Activated naive CD8-positive, alpha-beta T cell treated with anti-CD3 and anti-CD28 coated beads, Interleukin-2, amount 50 U/mL, for 24 hours (primary cell): ENCODE results near the gene CELA2B.
A peak's percentile ranks its signal among the peaks of the same experiment; 100 is the strongest.
"Not testable (repeated sequence)": the region's sequence is repeated elsewhere in the genome, so short reads cannot be mapped to it uniquely, and the experiment has no call there.

Experiments
- ATAC-seq: fragments of 150-1000 bp; cut with Tn5 transposase; one replicate; pipeline ENCODE4 v1.10.0; 2021
- DNase-seq: peaks from one replicate; pipeline ENCODE4 v3.0.0; 2021
- H3K27ac Mint-ChIP-seq: one replicate; pipeline ENCODE4 v1.8.0; 2021; ENCODE audit warnings: mild to moderate bottlenecking, mixed read lengths
- H3K27me3 Mint-ChIP-seq: one replicate; pipeline ENCODE4 v1.8.0; 2021; ENCODE audit warnings: mixed read lengths
- H3K36me3 Mint-ChIP-seq: one replicate; pipeline ENCODE4 v1.8.0; 2021; ENCODE audit warnings: low read depth, mixed read lengths
- H3K4me1 Mint-ChIP-seq: one replicate; pipeline ENCODE4 v1.8.0; 2021; ENCODE audit warnings: mixed read lengths
- H3K4me3 Mint-ChIP-seq: one replicate; pipeline ENCODE4 v1.8.0; 2021; ENCODE audit warnings: mild to moderate bottlenecking, moderate library complexity, mixed read lengths
- H3K9me3 Mint-ChIP-seq: one replicate; pipeline ENCODE4 v1.8.0; 2021; ENCODE audit warnings: mixed read lengths

Gene CELA2B

DNA sequence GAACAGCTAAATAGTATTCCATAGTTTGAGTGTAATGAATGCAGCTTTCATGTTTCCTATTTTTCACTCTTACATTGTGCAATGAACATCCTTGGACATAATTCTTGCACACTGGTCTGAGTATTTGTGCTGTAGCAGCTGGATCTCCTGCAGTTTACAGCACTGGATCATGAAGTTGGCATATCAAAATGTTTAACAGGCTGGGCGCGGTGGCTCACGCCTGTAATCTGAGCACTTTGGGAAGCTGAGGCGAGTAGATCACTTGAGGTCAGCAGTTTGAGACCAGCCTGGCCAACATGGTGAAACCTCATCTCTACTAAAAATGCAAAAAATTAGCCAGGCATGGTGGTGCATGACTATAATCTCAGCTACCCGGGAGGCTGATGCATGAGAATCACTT, 4.8 kb upstream of the CELA2B start:
- not testable (repeated sequence) for H3K9me3 Mint-ChIP-seq, H3K27ac Mint-ChIP-seq, ATAC-seq, H3K4me1 Mint-ChIP-seq, DNase-seq, H3K36me3 Mint-ChIP-seq, H3K4me3 Mint-ChIP-seq, H3K27me3 Mint-ChIP-seq

DNA sequence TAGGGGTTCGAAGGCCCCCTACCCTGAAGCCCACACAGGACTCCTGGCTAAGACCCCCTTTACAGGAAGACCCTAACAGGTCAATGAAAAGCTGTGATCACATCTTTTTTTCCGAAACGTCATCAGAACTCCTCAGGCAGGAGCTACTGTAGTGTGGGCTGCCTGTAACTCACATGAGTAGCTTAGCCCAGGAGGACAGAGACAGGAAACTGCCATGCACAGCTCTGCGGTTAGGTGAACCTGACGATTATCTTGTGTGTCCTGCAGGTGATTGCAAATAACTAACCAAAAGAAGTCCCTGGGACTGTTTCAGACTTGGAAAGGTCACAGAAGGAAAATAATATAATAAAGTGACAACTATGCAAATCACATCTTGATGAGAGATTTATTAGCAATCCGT, 4.2 kb upstream of the CELA2B start:
- DNase-seq, result not testable (repeated sequence)

DNA sequence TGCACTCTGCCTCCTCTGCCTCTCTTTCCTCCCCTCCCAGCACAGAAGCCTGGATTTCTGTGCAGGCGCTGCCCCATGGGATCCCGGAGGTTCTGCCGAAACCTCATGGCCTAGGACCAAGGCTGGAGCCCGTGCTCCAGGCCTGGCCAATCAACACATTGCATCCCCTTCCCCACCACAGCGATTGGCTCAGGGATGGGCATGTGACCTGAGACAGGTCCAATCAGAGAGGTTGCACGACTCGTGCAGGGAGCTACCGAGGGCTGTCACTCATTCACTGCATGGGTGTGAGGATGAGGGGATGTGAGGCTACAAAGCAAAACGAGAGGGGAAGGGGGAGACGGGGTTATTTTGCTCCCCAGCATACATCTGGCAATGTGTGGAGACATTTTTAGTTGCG, 3.3 kb upstream of the CELA2B start:
- H3K36me3 Mint-ChIP-seq, result no peaks in the 10 kb centered on the region
- H3K27me3 Mint-ChIP-seq, result no peaks in the 10 kb centered on the region
- no peak for ATAC-seq
- no peaks in the 10 kb centered on the region for H3K9me3 Mint-ChIP-seq
- no peak overlapping the region for H3K4me3 Mint-ChIP-seq
- no peaks in the 10 kb centered on the region for H3K4me1 Mint-ChIP-seq
- no peak for DNase-seq
- H3K27ac Mint-ChIP-seq, result no peak overlapping the region

More for the DNA sequence above, 4.2 kb upstream of the CELA2B start:
- H3K27me3 Mint-ChIP-seq, H3K4me3 Mint-ChIP-seq, H3K27ac Mint-ChIP-seq, H3K9me3 Mint-ChIP-seq, ATAC-seq, H3K4me1 Mint-ChIP-seq, H3K36me3 Mint-ChIP-seq: not testable (repeated sequence)

DNA sequence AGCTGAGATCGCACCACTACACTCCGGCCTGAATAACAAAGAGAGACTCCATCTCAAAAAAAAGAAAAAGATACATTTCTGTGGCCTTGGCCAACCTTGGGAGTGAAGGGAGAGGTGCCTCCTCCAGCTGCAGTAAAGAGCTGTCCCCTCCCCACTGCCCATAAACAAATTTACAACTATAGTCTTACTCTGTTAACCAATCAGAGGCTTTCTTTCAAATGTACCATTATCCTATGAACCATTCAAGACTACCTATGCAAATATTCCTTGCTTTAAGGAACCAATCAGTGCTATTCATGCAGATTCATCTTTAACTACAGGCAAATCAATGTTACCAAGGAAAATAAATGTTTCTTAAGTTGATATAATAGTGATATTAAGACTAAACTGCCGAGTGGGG, 1.0 kb downstream of the CELA2B start:
- DNase-seq (no peak), ATAC-seq (no peak)
- Mint-ChIP-seq H3K9me3 (no peaks in the 10 kb centered on the region), H3K27ac (no peak overlapping the region), H3K4me1 (no peaks in the 10 kb centered on the region), H3K36me3 (no peaks in the 10 kb centered on the region), H3K27me3 (no peaks in the 10 kb centered on the region), H3K4me3 (no peak overlapping the region)

DNA sequence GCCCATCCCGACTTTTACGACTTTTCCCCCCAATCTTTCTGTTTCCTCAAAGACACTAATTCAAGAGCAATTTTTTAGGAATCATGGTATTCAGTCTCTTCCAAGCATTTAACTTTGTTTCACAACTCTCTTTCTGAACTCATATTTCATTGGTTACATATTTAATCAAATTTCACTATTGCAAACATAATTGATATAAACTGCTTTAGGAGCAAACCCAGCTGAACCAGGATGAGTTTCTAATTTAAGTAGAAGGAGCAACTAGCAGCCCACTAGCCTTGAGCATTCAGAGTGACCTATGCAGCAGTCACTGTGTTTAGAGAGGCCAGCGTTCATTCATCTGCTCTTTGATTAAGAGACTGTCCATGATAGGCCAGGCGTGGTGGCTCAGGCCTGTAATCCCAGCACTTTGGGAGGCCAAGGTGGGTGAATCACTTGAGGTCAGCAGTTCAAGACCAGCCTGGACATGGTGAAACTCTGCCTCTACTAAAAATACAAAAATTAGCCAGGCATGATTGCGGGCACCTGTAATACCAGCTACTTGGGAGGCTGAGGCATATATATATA, 1.8 kb downstream of the CELA2B start:
- H3K4me1 Mint-ChIP-seq, result no peaks in the 10 kb centered on the region
- DNase-seq (no peak), ATAC-seq (no peak)
- H3K27me3 Mint-ChIP-seq, result no peaks in the 10 kb centered on the region
- H3K27ac Mint-ChIP-seq, result no peak overlapping the region
- H3K36me3 Mint-ChIP-seq, result no peaks in the 10 kb centered on the region
- H3K4me3 Mint-ChIP-seq, result no peak overlapping the region
- H3K9me3 Mint-ChIP-seq, result no peaks in the 10 kb centered on the region

DNA sequence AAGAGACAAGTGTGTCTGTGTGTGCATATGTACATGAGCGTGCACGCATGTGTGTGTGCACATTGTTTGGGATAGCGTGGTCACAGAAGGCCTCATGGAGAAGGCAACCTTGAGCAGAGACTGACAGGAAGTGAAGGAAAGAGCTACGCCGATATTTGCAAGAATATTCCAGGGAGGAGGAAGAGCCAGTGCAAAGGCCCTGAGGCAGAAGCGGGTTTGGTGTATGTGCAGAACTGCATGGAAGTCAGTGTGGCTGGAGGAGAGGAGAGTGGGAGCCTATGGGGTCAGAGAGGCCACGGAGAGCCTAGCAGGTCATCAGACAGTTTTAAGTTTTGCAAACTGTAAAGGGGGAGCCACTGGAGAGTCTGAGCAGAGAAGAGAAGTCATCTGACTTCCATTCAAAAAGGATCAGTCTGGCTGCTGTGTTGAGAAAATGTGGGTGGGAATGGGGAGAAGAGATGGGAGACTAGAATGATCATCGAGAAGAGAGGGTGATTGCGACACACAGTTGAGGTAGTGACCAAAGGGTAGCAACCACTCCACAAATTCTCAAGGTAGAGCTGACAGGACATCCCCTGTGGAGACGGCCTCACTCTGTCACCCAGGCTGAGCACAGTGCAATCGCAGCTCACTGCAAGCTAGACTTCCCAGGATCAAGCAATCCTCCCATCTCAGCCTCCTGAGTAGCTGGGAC, 3.9 kb downstream of the CELA2B start:
- Mint-ChIP-seq H3K36me3 (no peaks in the 10 kb centered on the region), H3K4me3 (no peak overlapping the region), H3K27ac (no peak overlapping the region), H3K9me3 (no peaks in the 10 kb centered on the region), H3K27me3 (no peaks in the 10 kb centered on the region), H3K4me1 (no peaks in the 10 kb centered on the region)
- ATAC-seq (no peak), DNase-seq (no peak)

DNA sequence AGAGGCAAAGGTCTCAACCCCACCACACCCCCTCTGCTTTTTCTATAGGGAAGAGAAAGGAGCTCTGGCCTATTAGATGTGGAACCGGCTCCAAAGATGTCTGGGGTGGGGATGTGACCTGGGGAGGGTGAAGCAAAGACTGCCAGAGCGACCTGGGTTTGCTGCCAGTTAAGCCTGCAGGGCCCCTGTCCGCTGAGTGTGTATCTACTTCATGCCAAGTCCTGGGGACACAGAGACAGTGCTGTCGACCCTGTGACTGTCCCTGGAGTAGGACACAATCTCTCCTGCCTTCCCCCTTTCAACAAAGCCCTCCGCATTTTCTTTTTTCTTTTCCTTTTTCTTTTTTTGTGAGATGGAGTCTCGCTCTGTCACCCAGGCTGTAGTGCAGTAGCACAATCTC, 6.6 kb downstream of the CELA2B start:
- not testable (repeated sequence) for H3K27ac Mint-ChIP-seq, H3K9me3 Mint-ChIP-seq, H3K4me3 Mint-ChIP-seq, DNase-seq, H3K36me3 Mint-ChIP-seq, ATAC-seq, H3K27me3 Mint-ChIP-seq, H3K4me1 Mint-ChIP-seq

DNA sequence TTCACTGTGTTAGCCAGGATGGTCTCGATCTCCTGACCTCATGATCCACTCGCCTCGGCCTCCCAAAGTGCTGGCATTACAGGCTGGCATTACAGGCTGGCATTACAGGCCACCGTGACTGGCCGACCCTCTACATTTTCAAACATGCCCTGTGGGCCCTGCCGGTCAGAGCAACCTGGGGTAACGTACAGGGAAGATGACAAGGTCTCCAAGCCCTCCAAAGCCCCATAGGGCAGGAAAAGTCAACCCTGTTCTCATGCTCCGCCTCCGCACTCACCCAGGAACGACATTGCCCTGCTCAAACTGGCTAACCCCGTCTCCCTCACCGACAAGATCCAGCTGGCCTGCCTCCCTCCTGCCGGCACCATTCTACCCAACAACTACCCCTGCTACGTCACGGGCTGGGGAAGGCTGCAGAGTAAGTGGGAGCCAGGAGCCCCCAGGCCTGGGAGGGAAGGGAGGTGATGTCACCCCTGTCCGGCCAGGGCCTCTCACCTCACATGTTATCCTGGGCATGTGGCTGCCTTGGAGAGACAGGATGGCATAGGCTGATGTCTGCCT, 7.2 kb downstream of the CELA2B start:
- H3K9me3 Mint-ChIP-seq, H3K27me3 Mint-ChIP-seq, H3K4me1 Mint-ChIP-seq, H3K36me3 Mint-ChIP-seq, H3K4me3 Mint-ChIP-seq, DNase-seq, ATAC-seq, H3K27ac Mint-ChIP-seq: not testable (repeated sequence)

DNA sequence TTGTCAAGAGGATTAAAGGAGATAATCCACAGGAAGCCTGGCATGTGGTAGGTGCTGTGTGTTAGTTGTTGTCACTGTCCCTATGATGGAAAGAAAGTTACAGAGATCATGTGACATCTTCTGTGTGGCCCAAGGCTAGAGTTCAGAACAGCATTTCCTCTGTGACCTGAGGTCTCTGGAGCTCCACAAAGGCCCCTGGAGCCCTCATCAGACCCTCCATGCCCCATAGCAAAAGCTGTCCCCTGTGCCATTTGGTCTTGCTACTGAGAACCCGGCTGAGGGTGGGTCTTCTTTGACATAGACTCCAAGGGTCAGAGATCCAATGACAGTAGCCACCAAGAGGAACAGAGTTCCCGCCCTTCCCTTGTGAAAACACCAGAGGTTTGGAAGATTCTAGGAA, 8.1 kb downstream of the CELA2B start:
- H3K27me3 Mint-ChIP-seq, result no peaks in the 10 kb centered on the region
- no peak overlapping the region for H3K4me3 Mint-ChIP-seq
- H3K36me3 Mint-ChIP-seq, result peaks cover 3% of the 10 kb centered on the region
- DNase-seq (no peak), ATAC-seq (no peak)
- H3K4me1 Mint-ChIP-seq, result no peaks in the 10 kb centered on the region
- no peaks in the 10 kb centered on the region for H3K9me3 Mint-ChIP-seq
- no peak overlapping the region for H3K27ac Mint-ChIP-seq

DNA sequence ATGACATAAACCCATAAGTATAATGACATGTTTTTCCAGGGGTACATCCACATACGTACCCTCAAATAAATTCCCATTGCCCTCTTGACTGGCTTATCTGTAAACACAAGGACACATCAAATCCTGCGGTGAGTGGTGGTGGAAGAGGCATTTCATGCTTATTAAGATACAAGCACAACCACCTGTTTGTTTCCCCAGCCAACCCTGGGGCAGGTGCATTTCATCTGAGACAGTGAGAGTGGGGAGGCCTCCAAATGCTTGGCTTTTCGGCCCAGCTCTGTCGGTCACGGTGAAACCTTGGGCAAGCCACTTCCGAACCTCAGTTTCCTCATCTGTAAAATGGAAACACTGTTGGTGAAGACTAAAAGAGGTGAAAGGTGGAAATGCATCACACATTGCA, 8.5 kb downstream of the CELA2B start:
- not testable (repeated sequence) for H3K27ac Mint-ChIP-seq, H3K4me1 Mint-ChIP-seq, H3K27me3 Mint-ChIP-seq, H3K36me3 Mint-ChIP-seq, H3K9me3 Mint-ChIP-seq, ATAC-seq, DNase-seq, H3K4me3 Mint-ChIP-seq

DNA sequence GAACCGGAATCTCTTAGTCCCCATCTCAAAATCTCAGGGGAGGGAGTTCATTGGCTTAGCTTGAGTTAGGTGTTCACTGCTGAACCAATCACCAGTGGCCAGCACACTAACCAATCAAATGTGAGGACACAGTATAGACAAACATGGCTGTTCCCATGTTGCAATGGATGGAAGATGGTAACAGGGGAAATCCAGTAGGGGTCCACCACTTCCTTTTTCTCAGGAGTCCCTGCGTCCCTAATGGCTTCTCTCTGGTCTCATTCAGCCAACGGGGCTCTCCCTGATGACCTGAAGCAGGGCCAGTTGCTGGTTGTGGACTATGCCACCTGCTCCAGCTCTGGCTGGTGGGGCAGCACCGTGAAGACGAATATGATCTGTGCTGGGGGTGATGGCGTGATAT, 9.7 kb downstream of the CELA2B start:
- H3K27ac Mint-ChIP-seq, result no peak overlapping the region
- DNase-seq (no peak), ATAC-seq (no peak)
- no peak overlapping the region for H3K4me3 Mint-ChIP-seq
- H3K36me3 Mint-ChIP-seq, result peaks cover 3% of the 10 kb centered on the region
- H3K27me3 Mint-ChIP-seq, result no peaks in the 10 kb centered on the region
- H3K4me1 Mint-ChIP-seq, result no peaks in the 10 kb centered on the region
- H3K9me3 Mint-ChIP-seq, result no peaks in the 10 kb centered on the region

DNA sequence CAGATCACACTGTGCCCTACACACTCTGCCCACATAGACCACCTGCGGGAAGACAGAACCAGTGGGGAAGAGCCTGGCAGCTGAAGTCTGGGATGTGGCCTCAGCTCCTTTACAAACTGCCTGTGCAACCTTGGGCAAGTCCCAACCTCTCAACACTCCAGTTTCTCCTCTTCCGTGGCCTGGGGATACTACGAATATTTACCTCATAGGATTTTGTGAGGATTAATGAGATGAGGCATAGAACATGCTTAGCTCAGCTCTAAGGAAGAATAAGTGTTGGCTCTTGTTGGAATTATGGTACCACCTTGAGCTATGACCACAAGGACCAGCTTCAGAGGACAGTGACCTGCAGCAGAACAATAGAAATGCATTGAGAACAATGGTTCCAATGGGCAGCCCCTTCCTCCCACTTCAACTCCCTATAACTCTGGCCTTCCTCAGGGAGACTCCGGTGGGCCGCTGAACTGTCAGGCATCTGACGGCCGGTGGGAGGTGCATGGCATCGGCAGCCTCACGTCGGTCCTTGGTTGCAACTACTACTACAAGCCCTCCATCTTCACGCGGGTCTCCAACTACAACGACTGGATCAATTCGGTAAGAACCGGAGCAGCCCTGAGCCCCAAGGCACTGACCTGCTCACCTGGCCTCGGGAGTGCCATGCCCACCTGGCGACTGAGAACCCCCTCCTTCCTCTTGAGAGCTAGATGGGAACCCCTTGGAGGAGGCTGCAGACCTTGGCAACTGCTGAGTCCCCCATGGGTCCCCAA, 11.1 kb downstream of the CELA2B start:
- not testable (repeated sequence) for H3K27me3 Mint-ChIP-seq, H3K4me1 Mint-ChIP-seq, H3K27ac Mint-ChIP-seq, H3K4me3 Mint-ChIP-seq, ATAC-seq, H3K36me3 Mint-ChIP-seq, DNase-seq, H3K9me3 Mint-ChIP-seq

DNA sequence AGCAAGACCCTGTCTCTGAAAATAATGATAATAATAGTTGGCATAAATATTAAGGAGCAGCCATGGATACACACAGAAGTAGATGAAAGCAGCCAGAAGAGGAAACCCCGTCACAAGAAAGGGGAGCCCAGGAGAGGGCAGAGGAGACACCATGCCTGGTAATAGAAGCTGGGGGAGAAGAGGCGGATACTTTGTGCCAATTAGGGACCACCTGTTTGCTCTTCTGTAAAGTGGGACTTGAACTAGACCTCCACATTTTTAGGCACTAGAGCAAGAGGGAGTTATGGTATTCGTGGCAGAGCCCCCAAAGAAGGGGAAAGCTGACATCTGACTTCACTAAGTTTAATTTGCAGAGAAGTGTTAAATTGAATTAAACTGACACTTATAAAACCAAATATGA, 12.5 kb downstream of the CELA2B start:
- ATAC-seq (no peak), DNase-seq (no peak)
- H3K27me3 Mint-ChIP-seq, result no peaks in the 10 kb centered on the region
- H3K27ac Mint-ChIP-seq, result no peak overlapping the region
- peaks cover 2% of the 10 kb centered on the region for H3K4me1 Mint-ChIP-seq
- H3K9me3 Mint-ChIP-seq, result no peaks in the 10 kb centered on the region
- no peak overlapping the region for H3K4me3 Mint-ChIP-seq
- H3K36me3 Mint-ChIP-seq, result peaks cover 4% of the 10 kb centered on the region

DNA sequence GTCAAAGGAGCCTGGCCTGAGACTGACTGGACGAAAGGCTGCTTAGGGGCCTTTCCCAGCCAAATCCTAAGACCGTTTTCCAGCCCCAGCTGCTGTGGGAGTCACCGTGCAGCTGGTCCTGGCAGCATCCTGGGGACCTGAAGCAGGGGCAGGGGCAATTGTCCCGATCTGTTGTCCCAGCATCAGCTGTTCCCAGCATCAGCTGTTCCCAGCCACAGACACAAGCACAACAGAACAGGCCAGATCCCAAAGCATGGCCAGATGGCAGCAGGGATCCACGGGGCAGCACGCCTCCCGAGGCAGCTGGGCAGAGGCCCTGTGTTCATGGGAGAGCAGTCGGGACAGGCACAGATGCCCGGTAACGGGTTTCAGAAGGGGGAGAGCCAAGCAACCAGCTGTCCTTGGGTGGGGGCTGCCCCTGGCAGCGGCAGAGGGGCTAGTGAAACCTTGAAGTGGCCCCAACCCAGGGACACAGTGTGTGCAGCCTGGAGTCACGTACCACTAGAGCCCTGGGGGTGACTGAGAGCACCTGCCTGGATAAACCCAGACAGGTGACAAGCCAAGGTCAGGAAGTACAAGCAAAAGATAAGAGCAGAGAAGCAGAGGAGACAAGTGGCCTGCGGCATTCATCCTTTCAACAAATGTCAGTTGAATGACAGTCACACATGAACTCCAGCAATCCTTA, 13.3 kb downstream of the CELA2B start:
- Mint-ChIP-seq H3K27me3 (no peaks in the 10 kb centered on the region), H3K9me3 (no peaks in the 10 kb centered on the region), H3K4me1 (peaks cover 2% of the 10 kb centered on the region), H3K27ac (no peak overlapping the region), H3K36me3 (peaks cover 4% of the 10 kb centered on the region), H3K4me3 (no peak overlapping the region)
- no peak for ATAC-seq
- no peak for DNase-seq

DNA sequence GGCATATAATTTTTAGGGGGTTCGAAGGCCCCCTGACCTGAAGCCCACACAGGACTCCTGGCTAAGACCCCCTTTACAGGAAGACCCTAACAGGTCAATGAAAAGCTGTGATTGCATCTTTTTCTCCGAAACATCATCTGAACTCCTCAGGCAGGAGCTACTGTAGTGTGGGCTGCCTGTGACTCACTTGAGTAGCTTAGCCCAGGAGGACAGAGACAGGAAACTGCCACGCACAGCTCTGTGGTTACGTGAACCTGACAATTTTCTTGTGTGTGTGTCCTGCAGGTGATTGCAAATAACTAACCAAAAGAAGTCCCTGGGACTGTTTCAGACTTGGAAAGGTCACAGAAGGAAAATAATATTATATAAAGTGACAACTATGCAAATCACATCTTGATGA, 15.1 kb downstream of the CELA2B start:
- not testable (repeated sequence) for H3K27ac Mint-ChIP-seq, DNase-seq, H3K9me3 Mint-ChIP-seq, H3K4me1 Mint-ChIP-seq, H3K36me3 Mint-ChIP-seq, H3K4me3 Mint-ChIP-seq, H3K27me3 Mint-ChIP-seq
- ATAC-seq, result peak; percentile 71
